ENCODE measurements around the gene AP5S1. TPM values are rescaled to one million over a fixed set of nuclear protein-coding genes. Genes with fewer than 3 reads are reported as not detected.
A peak's percentile ranks its signal among the peaks of the same experiment; 100 is the strongest.

The AP5S1 gene
- total and polyA plus RNA-seq, 11 donors = 9.5 to 18.6 (median 11.4) TPM

DNA sequence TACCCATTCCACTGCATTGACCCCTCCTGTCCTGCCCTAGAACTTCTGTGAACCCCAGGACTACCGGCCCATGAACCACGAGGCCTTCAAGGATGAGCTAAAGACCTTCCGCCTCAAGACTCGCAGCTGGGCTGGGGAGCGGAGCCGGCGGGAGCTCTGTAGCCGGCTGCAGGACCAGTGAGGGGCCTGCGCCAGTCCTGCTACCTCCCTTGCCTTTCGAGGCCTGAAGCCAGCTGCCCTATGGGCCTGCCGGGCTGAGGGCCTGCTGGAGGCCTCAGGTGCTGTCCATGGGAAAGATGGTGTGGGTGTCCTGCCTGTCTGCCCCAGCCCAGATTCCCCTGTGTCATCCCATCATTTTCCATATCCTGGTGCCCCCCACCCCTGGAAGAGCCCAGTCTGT is 15.6 kb upstream of the AP5S1 start:
- Histone ChIP-seq H3K4me3 (no peak overlapping the region), H3K4me1 (peaks cover 11 to 64% (median 30%) of the 10 kb centered on the region in 12 donors), H3K9me3 (no peaks in the 10 kb centered on the region), H3K27me3 (no peaks in the 10 kb centered on the region), H3K36me3 (peaks cover 0 to 64% (median 27%) of the 10 kb centered on the region in 9 donors), H3K27ac (peak overlapping the region in 2 of 12 donors; percentile 27 to 94)
- DNase-seq (peak in 2 of 5 donors; percentile 16 to 23), ATAC-seq (no peak)
- no peak for TF ChIP-seq POLR2A (IDR thresholded peaks at IDR 0.05)
- TF ChIP-seq, protein P1, sequence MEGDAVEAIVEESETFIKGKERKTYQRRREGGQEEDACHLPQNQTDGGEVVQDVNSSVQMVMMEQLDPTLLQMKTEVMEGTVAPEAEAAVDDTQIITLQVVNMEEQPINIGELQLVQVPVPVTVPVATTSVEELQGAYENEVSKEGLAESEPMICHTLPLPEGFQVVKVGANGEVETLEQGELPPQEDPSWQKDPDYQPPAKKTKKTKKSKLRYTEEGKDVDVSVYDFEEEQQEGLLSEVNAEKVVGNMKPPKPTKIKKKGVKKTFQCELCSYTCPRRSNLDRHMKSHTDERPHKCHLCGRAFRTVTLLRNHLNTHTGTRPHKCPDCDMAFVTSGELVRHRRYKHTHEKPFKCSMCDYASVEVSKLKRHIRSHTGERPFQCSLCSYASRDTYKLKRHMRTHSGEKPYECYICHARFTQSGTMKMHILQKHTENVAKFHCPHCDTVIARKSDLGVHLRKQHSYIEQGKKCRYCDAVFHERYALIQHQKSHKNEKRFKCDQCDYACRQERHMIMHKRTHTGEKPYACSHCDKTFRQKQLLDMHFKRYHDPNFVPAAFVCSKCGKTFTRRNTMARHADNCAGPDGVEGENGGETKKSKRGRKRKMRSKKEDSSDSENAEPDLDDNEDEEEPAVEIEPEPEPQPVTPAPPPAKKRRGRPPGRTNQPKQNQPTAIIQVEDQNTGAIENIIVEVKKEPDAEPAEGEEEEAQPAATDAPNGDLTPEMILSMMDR (IDR thresholded peaks at IDR 0.05) = no peak
- intact Hi-C loops (cut with DNase I) = no loop called here
- WGBS, 4 donors = 92 to 97% (median 94%) methylated on average over 10 to 11 of the region's 11 CpGs; no CpG with 5 or more reads in 1 of the 4 donors

DNA sequence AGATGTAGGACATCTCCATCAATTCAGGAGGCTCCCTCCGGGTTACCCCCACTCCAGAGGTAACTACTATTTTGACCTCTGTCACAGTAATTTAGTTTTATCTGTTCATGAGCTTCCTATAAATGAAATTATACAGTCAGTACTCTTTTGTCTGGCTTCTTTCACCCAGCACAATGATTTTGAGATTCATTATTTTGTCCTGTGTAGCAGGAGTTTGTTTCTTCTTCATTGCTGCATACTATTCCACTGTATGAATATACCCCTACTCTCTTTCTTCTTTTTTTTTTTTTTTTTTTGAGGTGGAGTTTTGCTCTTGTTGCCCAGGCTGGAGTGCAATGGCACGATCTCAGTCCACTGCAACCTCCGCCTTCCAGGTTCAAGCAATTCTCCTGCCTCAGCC is 11.8 kb upstream of the AP5S1 start:
- DNase-seq (no peak), ATAC-seq (no peak)
- Histone ChIP-seq H3K9me3 (no peaks in the 10 kb centered on the region), H3K4me3 (peak overlapping the region in 2 of 12 donors; percentile 0 to 39), H3K4me1 (peaks cover 14 to 85% (median 52%) of the 10 kb centered on the region in 12 donors), H3K27ac (peak overlapping the region; percentile 39 to 98 (median 92)), H3K36me3 (peaks cover 0 to 26% (median 4%) of the 10 kb centered on the region in 9 donors), H3K27me3 (no peaks in the 10 kb centered on the region)
- intact Hi-C loops (cut with DNase I) = no loop called here
- TF ChIP-seq, protein P1 (IDR thresholded peaks at IDR 0.05) = no peak
- TF ChIP-seq POLR2A (IDR thresholded peaks at IDR 0.05) = no peak
- WGBS, 4 donors = 92 to 95% (median 94%) methylated on average over 3 of the region's 3 CpGs

DNA sequence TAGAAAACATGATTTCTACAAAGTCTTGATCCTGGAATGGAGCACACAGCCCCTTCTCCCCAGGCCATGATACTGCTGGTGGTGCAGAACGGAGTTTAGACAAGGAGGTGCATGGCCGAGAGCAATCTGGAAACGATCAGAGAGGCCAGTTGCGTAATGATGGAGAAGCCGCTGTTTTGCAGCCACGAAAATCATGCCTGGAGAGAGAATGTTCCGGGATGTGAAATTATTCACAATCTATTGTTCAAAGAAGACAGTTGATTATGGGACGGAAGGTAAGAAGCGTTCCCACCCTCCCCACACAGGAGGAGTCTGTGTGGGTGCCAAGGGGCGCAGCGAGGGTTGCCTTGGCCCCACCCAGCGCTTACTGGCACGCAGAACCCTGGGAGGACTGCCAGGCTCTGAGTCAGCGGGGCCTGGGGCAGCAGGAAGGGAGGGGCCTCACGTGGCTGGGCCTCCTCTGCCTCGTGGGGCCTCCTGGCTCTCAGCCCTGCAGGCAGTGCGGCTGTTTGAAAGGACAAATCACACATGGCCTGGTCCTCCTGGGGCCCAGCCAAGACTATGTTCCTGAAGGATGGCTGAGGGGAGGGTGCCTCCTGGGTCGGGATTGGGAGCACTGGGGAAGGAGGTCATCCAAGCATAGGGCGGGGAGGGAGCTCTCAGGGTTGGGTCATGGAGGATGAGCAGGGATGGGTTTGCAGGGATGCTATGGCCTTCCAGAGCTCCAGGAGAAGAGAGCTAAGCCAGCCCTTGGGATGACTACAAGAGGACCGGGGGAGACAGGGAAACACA is 8.7 kb upstream of the AP5S1 start:
- no peaks in the 10 kb centered on the region for H3K9me3 ChIP-seq
- intact Hi-C loops (cut with DNase I) = loop anchor here in 2 of 10 donors (2.0 to 10.0 kb wide), 3 partner anchors 25 to 407 kb away; partner anchors contain the start of genes CENPB (in 1 of the 2), DNAAF9 (in 1 of the 2) and PANK2 (in 1 of the 2)
- peak overlapping the region in 11 of 12 donors; percentile 4 to 62 (median 47) for H3K4me3 ChIP-seq
- H3K4me1 ChIP-seq = peaks cover 14 to 75% (median 39%) of the 10 kb centered on the region in 12 donors
- H3K27me3 ChIP-seq = no peaks in the 10 kb centered on the region
- H3K36me3 ChIP-seq = no peaks in the 10 kb centered on the region
- 2 to 4% (median 3%) methylated on average over 16 to 20 of the region's 20 CpGs for WGBS, 4 donors
- TF ChIP-seq POLR2A (IDR thresholded peaks at IDR 0.05) = peak in 1 of 2 donors; percentile 75
- TF ChIP-seq, protein P1 (IDR thresholded peaks at IDR 0.05) = no peak
- DNase-seq (peak; percentile 99), ATAC-seq (peak; percentile 89 to 94 (median 92))
- peak overlapping the region; percentile 76 to 96 (median 90) for H3K27ac ChIP-seq

DNA sequence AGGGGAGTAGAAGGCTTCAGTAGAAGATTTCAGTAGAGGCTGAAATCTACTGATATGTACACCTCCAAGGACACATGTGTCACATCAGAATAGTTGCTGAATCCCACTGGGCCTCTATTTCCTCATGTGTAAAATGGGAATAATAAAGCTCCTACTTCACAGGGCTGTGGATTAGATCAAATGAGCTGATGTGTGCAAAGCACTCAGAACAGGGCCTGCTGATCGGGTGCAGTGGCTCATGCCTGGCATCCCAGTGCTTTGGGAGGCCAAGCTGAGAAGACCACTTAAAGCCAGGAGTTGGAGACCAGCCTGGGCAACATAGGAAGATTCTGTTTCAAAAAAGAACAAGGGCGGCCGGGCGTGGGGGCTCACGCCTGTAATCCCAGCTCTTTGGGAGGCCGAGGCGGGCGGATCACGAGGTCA is 8.1 kb upstream of the AP5S1 start:
- peaks cover 13 to 69% (median 34%) of the 10 kb centered on the region in 12 donors for H3K4me1 ChIP-seq
- ATAC-seq (no peak), DNase-seq (peak in 1 of 5 donors; percentile 20)
- TF ChIP-seq POLR2A (IDR thresholded peaks at IDR 0.05) = no peak
- TF ChIP-seq, protein P1 (IDR thresholded peaks at IDR 0.05) = no peak
- intact Hi-C loops (cut with DNase I) = loop anchor here in 1 of 10 donors (10.0 kb wide), 1 partner anchor 407 kb away; the partner anchor contains the start of gene DNAAF9
- peak overlapping the region; percentile 76 to 96 (median 90) for H3K27ac ChIP-seq
- H3K4me3 ChIP-seq = peak overlapping the region in 3 of 12 donors; percentile 47 to 62 (median 55)
- no peaks in the 10 kb centered on the region for H3K27me3 ChIP-seq
- no peaks in the 10 kb centered on the region for H3K9me3 ChIP-seq
- WGBS, 4 donors = 95 to 98% (median 95%) methylated on average over 9 of the region's 9 CpGs
- no peaks in the 10 kb centered on the region for H3K36me3 ChIP-seq

Data from heart left ventricle (tissue), 16 donors.